A673 (cell line): ENCODE measurements around the gene HSF2BP.

Experiments used
- EZH2 ChIP-seq: fragments of 200-600 bp; sonication (generic); IDR thresholded peaks from 2 replicates; pipeline ENCODE4 v1.6.1; 2017; ENCODE audit warnings: borderline replicate concordance, low read depth, mild to moderate bottlenecking, mixed read lengths, antibody characterized with exemption, low read length; ENCODE audit not compliant: poor library complexity, severe bottlenecking
- TF ChIP-seq, protein P1 (sequence below): fragments of 300-800, 200-600 bp; sonication (generic); conservative IDR thresholded peaks from 2 replicates; pipeline ENCODE4 v1.5.1; 2017; ENCODE audit warnings: low read depth, mild to moderate bottlenecking, antibody characterized with exemption, low read length, moderate library complexity, mixed read lengths

GRCh38 chr21:43707462-43707861, 48.2 kb upstream of the HSF2BP start:
- TF ChIP-seq, protein P1, sequence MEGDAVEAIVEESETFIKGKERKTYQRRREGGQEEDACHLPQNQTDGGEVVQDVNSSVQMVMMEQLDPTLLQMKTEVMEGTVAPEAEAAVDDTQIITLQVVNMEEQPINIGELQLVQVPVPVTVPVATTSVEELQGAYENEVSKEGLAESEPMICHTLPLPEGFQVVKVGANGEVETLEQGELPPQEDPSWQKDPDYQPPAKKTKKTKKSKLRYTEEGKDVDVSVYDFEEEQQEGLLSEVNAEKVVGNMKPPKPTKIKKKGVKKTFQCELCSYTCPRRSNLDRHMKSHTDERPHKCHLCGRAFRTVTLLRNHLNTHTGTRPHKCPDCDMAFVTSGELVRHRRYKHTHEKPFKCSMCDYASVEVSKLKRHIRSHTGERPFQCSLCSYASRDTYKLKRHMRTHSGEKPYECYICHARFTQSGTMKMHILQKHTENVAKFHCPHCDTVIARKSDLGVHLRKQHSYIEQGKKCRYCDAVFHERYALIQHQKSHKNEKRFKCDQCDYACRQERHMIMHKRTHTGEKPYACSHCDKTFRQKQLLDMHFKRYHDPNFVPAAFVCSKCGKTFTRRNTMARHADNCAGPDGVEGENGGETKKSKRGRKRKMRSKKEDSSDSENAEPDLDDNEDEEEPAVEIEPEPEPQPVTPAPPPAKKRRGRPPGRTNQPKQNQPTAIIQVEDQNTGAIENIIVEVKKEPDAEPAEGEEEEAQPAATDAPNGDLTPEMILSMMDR: no peak
- no peak for TF ChIP-seq EZH2
